Measurements from ENCODE around the gene SMC3. TPM values are rescaled to one million over a fixed set of nuclear protein-coding genes. Genes with fewer than 3 reads are reported as not detected.
"Not testable (repeated sequence)": the region's sequence is repeated elsewhere in the genome, so short reads cannot be mapped to it uniquely, and the experiment has no call there.

SMC3 gene
- total RNA-seq, 2 donors from 2014 or later: 66.0 to 75.9 TPM

- Histone ChIP-seq H3K27me3 (ENCODE audit: control insufficient read depth, insufficient read depth, low read length, poor library complexity, severe bottlenecking) (peaks cover 15% of the 10 kb centered on the region), H3K4me1 (ENCODE audit: control insufficient read depth, insufficient read depth, low read length) (peaks cover 26% of the 10 kb centered on the region), H3K4me3 (ENCODE audit: low read length) (no peak overlapping the region), H3K9ac (ENCODE audit: extremely low read depth, low read length, poor library complexity, severe bottlenecking) (no peak overlapping the region), H3K9me3 (ENCODE audit: control insufficient read depth, low read length) (no peaks in the 10 kb centered on the region), H3K27ac (ENCODE audit: low read depth, low read length) (no peak overlapping the region), H3K36me3 (ENCODE audit: control insufficient read depth, insufficient read depth, low read length) (no peaks in the 10 kb centered on the region)
- TF ChIP-seq, protein P1, sequence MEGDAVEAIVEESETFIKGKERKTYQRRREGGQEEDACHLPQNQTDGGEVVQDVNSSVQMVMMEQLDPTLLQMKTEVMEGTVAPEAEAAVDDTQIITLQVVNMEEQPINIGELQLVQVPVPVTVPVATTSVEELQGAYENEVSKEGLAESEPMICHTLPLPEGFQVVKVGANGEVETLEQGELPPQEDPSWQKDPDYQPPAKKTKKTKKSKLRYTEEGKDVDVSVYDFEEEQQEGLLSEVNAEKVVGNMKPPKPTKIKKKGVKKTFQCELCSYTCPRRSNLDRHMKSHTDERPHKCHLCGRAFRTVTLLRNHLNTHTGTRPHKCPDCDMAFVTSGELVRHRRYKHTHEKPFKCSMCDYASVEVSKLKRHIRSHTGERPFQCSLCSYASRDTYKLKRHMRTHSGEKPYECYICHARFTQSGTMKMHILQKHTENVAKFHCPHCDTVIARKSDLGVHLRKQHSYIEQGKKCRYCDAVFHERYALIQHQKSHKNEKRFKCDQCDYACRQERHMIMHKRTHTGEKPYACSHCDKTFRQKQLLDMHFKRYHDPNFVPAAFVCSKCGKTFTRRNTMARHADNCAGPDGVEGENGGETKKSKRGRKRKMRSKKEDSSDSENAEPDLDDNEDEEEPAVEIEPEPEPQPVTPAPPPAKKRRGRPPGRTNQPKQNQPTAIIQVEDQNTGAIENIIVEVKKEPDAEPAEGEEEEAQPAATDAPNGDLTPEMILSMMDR (conservative IDR thresholded peaks at IDR 0.05): no peak
- Mint-ChIP-seq H3K36me3 (ENCODE audit: low read depth) (no peaks in the 10 kb centered on the region), H3K27me3 (ENCODE audit: insufficient read depth) (peaks cover 12% of the 10 kb centered on the region), H3K27ac (peak overlapping the region; percentile 87), H3K4me1 (peaks cover 45% of the 10 kb centered on the region), H3K9me3 (no peaks in the 10 kb centered on the region), H3K4me3 (no peak overlapping the region)
- WGBS, 2 experiments (ENCODE audit: insufficient coverage in 1 of 2, insufficient read length in 1 of 2): 93 to 100% methylated on average over 2 to 3 of the region's 3 CpGs
- DNase-seq: no peak
Measured at GRCh38 chr10:110638319-110638718, 70.8 kb downstream of the SMC3 start.

GRCh38 chr10:110639046-110639445, 71.6 kb downstream of the SMC3 start:
- peaks cover 18% of the 10 kb centered on the region for H3K27me3 ChIP-seq (ENCODE audit: control insufficient read depth, insufficient read depth, low read length, poor library complexity, severe bottlenecking)
- H3K36me3 ChIP-seq (ENCODE audit: control insufficient read depth, insufficient read depth, low read length); H3K36me3 Mint-ChIP-seq (ENCODE audit: low read depth); H3K4me3 ChIP-seq (ENCODE audit: low read length); H3K4me3 Mint-ChIP-seq; DNase-seq; H3K9me3 Mint-ChIP-seq; H3K9me3 ChIP-seq (ENCODE audit: control insufficient read depth, low read length); H3K27ac ChIP-seq (ENCODE audit: low read depth, low read length); H3K27ac Mint-ChIP-seq; H3K9ac ChIP-seq (ENCODE audit: extremely low read depth, low read length, poor library complexity, severe bottlenecking): not testable (repeated sequence)
- peaks cover 14% of the 10 kb centered on the region for H3K27me3 Mint-ChIP-seq (ENCODE audit: insufficient read depth)
- WGBS, 2 experiments (ENCODE audit: insufficient coverage in 1 of 2, insufficient read length in 1 of 2): 90 to 99% methylated on average over 3 to 4 of the region's 6 CpGs
- H3K4me1 ChIP-seq (ENCODE audit: control insufficient read depth, insufficient read depth, low read length): peaks cover 26% of the 10 kb centered on the region
- peaks cover 45% of the 10 kb centered on the region for H3K4me1 Mint-ChIP-seq

DNA sequence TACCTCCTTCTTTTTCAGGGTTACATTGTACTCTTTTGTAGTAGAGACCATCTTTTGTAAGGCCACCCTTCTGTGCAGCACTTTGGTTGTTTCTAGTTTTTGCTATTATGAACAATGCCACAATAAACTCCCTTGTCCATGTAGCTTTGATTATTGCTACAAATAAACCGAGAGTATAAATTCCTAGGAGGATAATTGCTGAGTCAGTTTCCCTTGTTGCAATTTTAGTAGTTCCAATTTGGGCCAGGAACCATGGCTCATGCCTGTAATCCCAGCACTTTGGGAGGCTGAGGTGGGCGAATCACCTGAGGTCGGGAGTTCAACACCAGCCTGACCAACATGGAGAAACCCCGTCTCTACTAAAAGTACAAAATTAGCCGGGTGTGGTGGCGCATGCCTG, 72.4 kb downstream of the SMC3 start:
- not testable (repeated sequence) for H3K4me3 Mint-ChIP-seq; H3K36me3 ChIP-seq (ENCODE audit: control insufficient read depth, insufficient read depth, low read length); DNase-seq; H3K27ac Mint-ChIP-seq; H3K9me3 ChIP-seq (ENCODE audit: control insufficient read depth, low read length); H3K9me3 Mint-ChIP-seq; H3K4me3 ChIP-seq (ENCODE audit: low read length); H3K27ac ChIP-seq (ENCODE audit: low read depth, low read length); H3K9ac ChIP-seq (ENCODE audit: extremely low read depth, low read length, poor library complexity, severe bottlenecking); H3K36me3 Mint-ChIP-seq (ENCODE audit: low read depth)
- Histone ChIP-seq H3K4me1 (ENCODE audit: control insufficient read depth, insufficient read depth, low read length) (peaks cover 26% of the 10 kb centered on the region), H3K27me3 (ENCODE audit: control insufficient read depth, insufficient read depth, low read length, poor library complexity, severe bottlenecking) (peaks cover 21% of the 10 kb centered on the region)
- H3K4me1 Mint-ChIP-seq: peaks cover 45% of the 10 kb centered on the region
- peaks cover 19% of the 10 kb centered on the region for H3K27me3 Mint-ChIP-seq (ENCODE audit: insufficient read depth)
- 86 to 87% methylated on average over 1 to 4 of the region's 6 CpGs for WGBS, 2 experiments (ENCODE audit: insufficient coverage in 1 of 2, insufficient read length in 1 of 2)

DNA sequence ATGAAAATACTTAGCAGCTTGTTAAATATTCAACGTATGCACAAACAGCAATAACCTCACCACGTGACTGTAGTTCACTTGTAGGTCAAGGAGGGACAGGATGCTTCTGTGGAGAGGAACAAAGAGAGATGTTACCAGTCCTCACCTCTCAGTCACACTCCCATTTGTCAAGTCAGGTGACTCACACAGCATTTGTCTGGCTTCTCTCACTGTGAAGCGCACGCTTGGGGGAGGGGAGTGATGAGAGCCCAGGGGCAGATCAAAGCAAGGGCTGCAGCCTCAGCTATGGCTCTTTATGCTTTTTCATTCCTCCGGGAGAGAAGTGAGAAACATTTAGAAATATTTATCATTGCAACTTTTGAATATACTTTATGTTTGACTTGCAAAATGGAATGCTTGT, 73.8 kb downstream of the SMC3 start:
- no peaks in the 10 kb centered on the region for H3K36me3 ChIP-seq (ENCODE audit: control insufficient read depth, insufficient read depth, low read length)
- 4% methylated on average over 4 of the region's 5 CpGs; no CpG with 5 or more reads in 1 of the 2 experiments for WGBS, 2 experiments (ENCODE audit: insufficient coverage in 1 of 2, insufficient read length in 1 of 2)
- H3K27me3 Mint-ChIP-seq (ENCODE audit: insufficient read depth): peaks cover 29% of the 10 kb centered on the region
- H3K36me3 Mint-ChIP-seq (ENCODE audit: low read depth): no peaks in the 10 kb centered on the region
- TF ChIP-seq, protein P1 (conservative IDR thresholded peaks at IDR 0.05): no peak
- H3K4me3 Mint-ChIP-seq: peak overlapping the region; percentile 35
- H3K9ac ChIP-seq (ENCODE audit: extremely low read depth, low read length, poor library complexity, severe bottlenecking): no peak overlapping the region
- DNase-seq: peak; percentile 96
- peak overlapping the region; percentile 43 for H3K4me3 ChIP-seq (ENCODE audit: low read length)
- H3K27ac ChIP-seq (ENCODE audit: low read depth, low read length): no peak overlapping the region
- peak overlapping the region; percentile 83 for H3K27ac Mint-ChIP-seq
- no peaks in the 10 kb centered on the region for H3K9me3 Mint-ChIP-seq
- H3K27me3 ChIP-seq (ENCODE audit: control insufficient read depth, insufficient read depth, low read length, poor library complexity, severe bottlenecking): peaks cover 32% of the 10 kb centered on the region
- H3K4me1 ChIP-seq (ENCODE audit: control insufficient read depth, insufficient read depth, low read length): peaks cover 24% of the 10 kb centered on the region
- H3K4me1 Mint-ChIP-seq: peaks cover 50% of the 10 kb centered on the region
- no peaks in the 10 kb centered on the region for H3K9me3 ChIP-seq (ENCODE audit: control insufficient read depth, low read length)
